ENCODE results near the gene TTPAL. TPM values are rescaled to one million over a fixed set of nuclear protein-coding genes. Genes with fewer than 3 reads are reported as not detected.

The TTPAL gene
- total and polyA plus RNA-seq, 2 of the 4 experiments (the other 2 are of a cell fraction), result 8.2 to 18.1 TPM

- H3K4ac ChIP-seq (ENCODE audit: low read depth, low read length), result no peak overlapping the region
- ATAC-seq (ENCODE audit: low read depth), result no peak
- H3K79me1 ChIP-seq (ENCODE audit: low read depth in 1 of 2, low read length in 2 of 2), result no peaks in the 10 kb centered on the region
- WGBS, 2 experiments (ENCODE audit: extremely low coverage in 2 of 2, insufficient read length in 1 of 2), result 37% methylated on average over 6 of the region's 12 CpGs; no CpG with 5 or more reads in 1 of the 2 experiments
- H3K27ac ChIP-seq (ENCODE audit: insufficient read depth, low read length), result no peak overlapping the region
- H3K23ac ChIP-seq (ENCODE audit: low read depth, low read length), result no peak overlapping the region
- H2BK120ac ChIP-seq (ENCODE audit: low read depth, low read length), result no peak overlapping the region
- H3K36me3 ChIP-seq (ENCODE audit: control insufficient read depth, insufficient read depth, low read length), result no peaks in the 10 kb centered on the region
- H3K9me3 ChIP-seq (ENCODE audit: control insufficient read depth, insufficient read depth, low read length), result no peaks in the 10 kb centered on the region
- CTCF ChIA-PET, result no interaction called here
- H3K4me3 ChIP-seq (ENCODE audit: insufficient read depth, low read depth, low read length), result no peak overlapping the region
- no peak overlapping the region for H3K4me2 ChIP-seq (ENCODE audit: low read depth, low read length)
- no peak overlapping the region for H2BK20ac ChIP-seq (ENCODE audit: low read depth, low read length)
- H3K14ac ChIP-seq (replicated peaks; ENCODE audit: low read depth, low read length), result no peak overlapping the region
- no peaks in the 10 kb centered on the region for H3K4me1 ChIP-seq (ENCODE audit: control insufficient read depth, insufficient read depth, low read length)
- no peaks in the 10 kb centered on the region for H4K20me1 ChIP-seq (ENCODE audit: insufficient read depth, low read length)
- no TSS peak for BruUV-seq (replicated peaks)
- no peak overlapping the region for H3K18ac ChIP-seq (ENCODE audit: low read depth, low read length)
- H2BK5ac ChIP-seq (ENCODE audit: low read depth, low read length, poor library complexity, severe bottlenecking), result no peak overlapping the region
- in situ Hi-C loops (cut with MboI; ENCODE audit: low sequenced_read_pairs) (no loop called here), dilution Hi-C loops (cut with HindIII; ENCODE audit: low sequenced_read_pairs, unreplicated experiment) (loop anchor here (10.0 kb wide), 1 partner anchor 73 kb away; no protein-coding TSS in a partner anchor), intact Hi-C loops (cut with micrococcal nuclease) (no loop called here)
- H2AFZ ChIP-seq (replicated peaks; ENCODE audit: low read length, poor library complexity), result no peak overlapping the region
- H3K27me3 ChIP-seq (ENCODE audit: control insufficient read depth, insufficient read depth, low read length), result peaks cover 32% of the 10 kb centered on the region
- H2AK5ac ChIP-seq (ENCODE audit: low read depth, low read length), result no peak overlapping the region
- no peak overlapping the region for H3K56ac ChIP-seq (ENCODE audit: extremely low read depth, insufficient read depth, low read length)
- H2BK15ac ChIP-seq (ENCODE audit: low read depth, low read length), result no peak overlapping the region
- no peak overlapping the region for H2AK9ac ChIP-seq (replicated peaks; ENCODE audit: low read depth, low read length, poor library complexity)
- POLR2A ChIA-PET (ENCODE audit: unreplicated experiment), result no interaction called here
- H4K91ac ChIP-seq (ENCODE audit: insufficient read depth, low read depth, low read length), result no peak overlapping the region
- no peak overlapping the region for H3K9ac ChIP-seq (ENCODE audit: low read depth, low read length)
- DNase-seq, result no peak
- H4K8ac ChIP-seq (ENCODE audit: low read depth in 2 of 2, low read length in 2 of 2), result no peak overlapping the region
- H4K5ac ChIP-seq (ENCODE audit: low read depth, low read length), result no peak overlapping the region
- H3K9me1 ChIP-seq (ENCODE audit: insufficient read depth, low read length), result no peaks in the 10 kb centered on the region
- TF ChIP-seq FOS (IDR thresholded peaks at IDR 0.05; ENCODE audit: low read depth, low read length) (no peak), MXI1 (IDR thresholded peaks at IDR 0.05; ENCODE audit: borderline replicate concordance, low read depth, low read length) (no peak), CHD1 (IDR thresholded peaks at IDR 0.05; ENCODE audit: low read depth, low read length) (no peak), RCOR1 (IDR thresholded peaks at IDR 0.05; ENCODE audit: insufficient replicate concordance, low read length) (no peak), SMC3 (IDR thresholded peaks at IDR 0.05; ENCODE audit: low read depth, low read length) (no peak), RFX5 (IDR thresholded peaks at IDR 0.05; ENCODE audit: low read depth, low read length) (no peak), MAFK (IDR thresholded peaks at IDR 0.05; ENCODE audit: low read depth, low read length) (no peak), NFE2L2 (IDR thresholded peaks at IDR 0.05; ENCODE audit: low read depth, low read length) (no peak)
Observed at GRCh38 chr20:44467289-44467883, 8.3 kb upstream of the TTPAL start.

Measured in IMR-90 (cell line).